ELF-1 (cell line): ENCODE measurements around the gene TCF7L2.

Experiments
- DNase-seq: peaks from one replicate; pipeline ENCODE4 v3.0.0-alpha.2; 2016; ENCODE audit warnings: low read depth, low spot score

Gene TCF7L2

GRCh38 chr10:112996462-112996861, 46.4 kb downstream of the TCF7L2 start:
- no peak for DNase-seq

DNA sequence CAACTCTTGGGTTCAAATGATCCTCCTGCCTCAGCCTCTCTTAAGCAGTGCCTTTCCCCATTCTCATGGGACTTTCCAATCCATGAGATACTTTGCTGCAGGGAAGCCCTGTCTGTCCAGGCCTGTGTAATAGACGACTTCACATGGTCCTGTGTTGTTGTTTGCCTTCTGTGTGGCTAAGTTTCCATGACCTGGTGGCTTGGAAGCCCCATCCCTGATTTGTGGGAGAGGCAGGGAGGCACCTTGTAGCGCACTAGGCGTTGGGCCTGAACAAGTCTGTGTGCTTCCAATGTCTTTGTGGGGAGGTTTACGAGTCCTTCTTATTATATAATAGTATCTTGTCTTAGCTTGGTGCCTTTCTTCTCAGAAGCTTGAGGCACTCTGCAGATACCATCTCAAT, 49.1 kb downstream of the TCF7L2 start:
- no peak for DNase-seq

DNA sequence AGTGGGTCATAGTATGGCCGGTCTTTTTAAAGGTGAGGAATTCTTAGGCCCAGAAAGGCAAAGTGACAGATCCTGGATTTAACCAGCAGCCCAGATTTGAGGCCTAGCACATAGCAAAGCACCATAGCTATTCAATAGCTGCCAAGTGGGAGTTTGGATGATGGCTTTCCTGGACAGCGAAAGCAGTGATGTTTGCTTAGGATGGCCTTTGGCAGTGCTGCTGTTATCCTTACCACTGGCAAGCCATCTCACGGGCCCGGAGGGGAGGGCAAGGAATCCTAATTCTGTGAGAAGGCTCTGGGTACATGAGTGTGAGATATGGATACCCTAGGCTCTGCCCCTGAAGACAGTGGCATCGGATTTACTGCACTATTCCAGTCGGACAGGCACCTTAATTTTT, 50.4 kb downstream of the TCF7L2 start:
- DNase-seq: no peak

- DNase-seq: peak; percentile 86
Observed at GRCh38 chr10:113000876-113001598, 51.0 kb downstream of the TCF7L2 start.

- DNase-seq: no peak
Observed at GRCh38 chr10:113001599-113002448, 51.8 kb downstream of the TCF7L2 start.

DNA sequence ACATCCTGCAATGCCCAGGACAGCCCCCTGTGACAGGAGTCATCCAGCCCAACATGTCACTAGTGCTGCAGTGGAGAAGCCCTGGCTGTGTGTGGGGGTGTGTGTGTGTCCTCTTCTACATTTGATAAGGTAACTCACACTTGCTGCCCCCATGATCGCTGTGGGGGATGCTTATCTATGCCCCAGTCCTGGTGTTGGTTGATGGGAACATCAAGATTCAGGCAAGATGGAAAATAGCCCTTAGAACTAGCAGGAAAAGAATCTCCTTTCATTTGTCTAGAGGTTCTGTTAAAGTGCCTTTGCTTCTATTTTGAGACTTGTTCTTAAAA, 52.4 kb downstream of the TCF7L2 start:
- DNase-seq: no peak

DNA sequence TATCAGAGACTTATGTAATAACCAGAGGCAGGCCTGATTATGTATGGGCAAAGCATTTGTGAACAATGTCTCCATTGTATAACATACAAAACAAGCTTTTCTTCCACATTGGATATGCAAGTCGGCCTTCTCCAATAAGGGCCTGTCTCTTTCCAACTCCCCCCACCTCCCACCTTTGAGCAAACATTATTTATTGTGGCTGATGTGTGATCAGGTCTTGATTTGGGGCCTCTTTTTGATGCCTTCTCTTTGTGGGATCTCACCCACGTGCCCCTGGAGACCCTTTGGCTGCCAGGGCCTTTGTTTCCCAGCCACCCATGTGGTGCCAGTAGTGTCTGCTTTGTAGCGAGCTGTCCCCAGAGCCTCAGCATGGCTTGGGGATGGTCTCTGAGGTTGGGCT, 53.0 kb downstream of the TCF7L2 start:
- no peak for DNase-seq

- no peak for DNase-seq
Observed at GRCh38 chr10:113004069-113004618, 54.1 kb downstream of the TCF7L2 start.

- DNase-seq: no peak
Observed at GRCh38 chr10:113005380-113005779, 55.3 kb downstream of the TCF7L2 start.

DNA sequence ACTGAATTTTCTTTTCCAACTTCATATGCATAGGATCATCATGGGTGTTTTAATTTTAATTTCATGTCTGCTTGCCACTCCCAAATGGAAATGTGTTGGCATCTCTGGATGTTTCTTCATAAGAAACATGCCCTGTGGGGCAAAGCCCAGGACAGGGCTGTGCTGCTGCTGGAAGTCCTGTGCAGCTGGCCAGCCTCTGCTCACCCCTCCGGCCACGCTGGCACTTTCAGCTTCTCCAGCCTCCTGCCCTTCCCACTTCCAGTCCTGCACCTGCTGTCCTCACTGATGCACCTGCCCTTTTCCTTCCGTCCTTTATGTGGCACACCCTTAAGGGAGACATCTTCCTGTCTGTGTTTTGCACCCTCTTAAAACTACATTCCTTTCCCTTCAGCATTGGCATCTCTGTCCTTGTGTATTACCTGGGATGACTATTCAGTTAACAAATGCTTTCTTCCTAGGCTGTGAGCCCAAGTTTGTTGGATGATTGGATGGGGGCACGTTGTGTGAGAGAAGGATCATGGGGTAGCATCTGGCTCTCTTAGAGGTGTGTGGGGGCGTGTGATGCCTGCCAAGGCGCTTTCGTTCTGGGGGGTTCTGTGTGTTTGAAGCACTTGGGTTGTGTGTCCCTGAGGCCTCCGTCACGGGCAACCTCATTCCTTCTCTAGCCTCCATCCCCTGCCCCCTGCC, 56.8 kb downstream of the TCF7L2 start:
- DNase-seq: no peak

- peak; percentile 30 for DNase-seq
Observed at GRCh38 chr10:113007343-113007771, 57.3 kb downstream of the TCF7L2 start.

DNA sequence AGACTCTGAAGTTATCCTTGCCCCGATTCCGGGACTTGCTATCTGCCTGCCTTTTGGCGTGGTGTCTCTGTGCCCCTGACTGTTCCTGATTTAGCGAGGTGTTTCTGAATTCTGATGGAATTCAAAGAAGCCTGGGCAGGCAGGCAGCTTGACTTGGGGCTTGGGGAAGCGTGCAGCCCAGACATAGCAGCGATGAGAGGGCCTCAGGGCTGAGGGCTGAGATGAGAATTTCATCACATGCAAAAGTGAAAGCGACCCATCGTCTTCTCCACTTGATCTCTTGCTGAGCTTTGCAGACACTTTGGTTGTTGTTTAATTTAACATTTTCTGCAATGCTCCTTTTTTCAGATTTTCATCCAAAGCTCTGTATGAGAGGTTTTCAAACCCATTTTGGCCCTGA, 57.8 kb downstream of the TCF7L2 start:
- no peak for DNase-seq

GRCh38 chr10:113011592-113012374, 61.7 kb downstream of the TCF7L2 start:
- DNase-seq: no peak

DNA sequence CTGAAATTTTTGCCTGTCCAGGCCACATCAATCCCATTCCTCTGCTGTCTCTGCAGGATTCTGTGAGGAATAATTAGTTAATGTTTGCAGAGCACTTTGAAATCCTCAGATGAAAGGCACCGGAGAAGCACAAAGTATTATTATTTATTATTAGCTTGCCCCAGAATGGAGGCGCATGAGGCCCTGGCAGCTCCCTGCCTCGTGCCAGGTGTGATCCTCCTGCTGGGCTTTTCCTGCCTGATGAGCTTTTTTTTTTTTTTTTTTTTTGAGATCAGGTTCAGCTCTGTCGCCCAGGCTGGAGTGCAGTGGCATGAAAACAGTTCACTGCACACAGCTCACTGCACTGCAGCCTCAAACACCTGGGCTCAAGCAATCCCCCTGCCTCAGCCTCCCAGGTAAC, 65.2 kb downstream of the TCF7L2 start:
- DNase-seq: no peak

- no peak for DNase-seq
Observed at GRCh38 chr10:113017376-113017775, 67.3 kb downstream of the TCF7L2 start.

DNA sequence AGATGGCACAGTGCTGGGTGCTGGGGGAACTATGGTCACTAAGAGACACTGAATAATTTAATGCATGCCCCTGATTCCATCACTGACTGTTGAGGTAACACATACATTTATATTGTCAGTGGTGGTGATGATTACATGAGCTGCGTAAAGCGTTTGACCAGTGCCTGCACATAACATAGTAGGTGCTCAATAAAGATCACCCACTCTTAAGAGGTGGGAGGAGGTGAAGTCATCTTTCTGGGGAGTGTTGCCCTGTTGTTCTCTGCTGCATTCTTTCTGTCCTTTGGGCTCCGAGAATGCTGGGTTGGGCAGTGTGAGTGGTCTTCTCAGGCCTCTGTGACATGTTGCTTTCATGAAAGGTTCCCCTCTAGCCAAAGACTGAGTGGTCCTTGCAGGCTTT, 68.0 kb downstream of the TCF7L2 start:
- peak; percentile 28 for DNase-seq

DNA sequence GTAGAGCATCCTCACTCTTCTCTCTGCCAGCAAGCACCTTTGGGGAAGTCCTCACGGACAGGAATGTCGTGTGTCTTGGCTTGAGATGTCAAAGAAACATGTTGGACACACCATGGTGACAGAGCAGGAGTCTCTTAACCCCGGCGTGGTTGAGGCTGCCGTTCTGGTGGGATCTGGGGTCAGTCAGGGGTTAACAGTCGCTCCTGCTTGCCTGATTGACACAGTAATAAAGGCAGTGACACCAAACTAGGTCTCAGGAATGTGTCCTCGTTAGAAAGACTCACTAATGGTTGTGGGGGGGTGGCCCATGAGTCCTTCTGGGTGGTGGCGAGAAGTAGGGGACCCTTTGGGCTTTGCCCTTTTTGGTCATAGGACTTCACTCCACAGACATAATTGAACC, 69.0 kb downstream of the TCF7L2 start:
- peak; percentile 77 for DNase-seq

DNA sequence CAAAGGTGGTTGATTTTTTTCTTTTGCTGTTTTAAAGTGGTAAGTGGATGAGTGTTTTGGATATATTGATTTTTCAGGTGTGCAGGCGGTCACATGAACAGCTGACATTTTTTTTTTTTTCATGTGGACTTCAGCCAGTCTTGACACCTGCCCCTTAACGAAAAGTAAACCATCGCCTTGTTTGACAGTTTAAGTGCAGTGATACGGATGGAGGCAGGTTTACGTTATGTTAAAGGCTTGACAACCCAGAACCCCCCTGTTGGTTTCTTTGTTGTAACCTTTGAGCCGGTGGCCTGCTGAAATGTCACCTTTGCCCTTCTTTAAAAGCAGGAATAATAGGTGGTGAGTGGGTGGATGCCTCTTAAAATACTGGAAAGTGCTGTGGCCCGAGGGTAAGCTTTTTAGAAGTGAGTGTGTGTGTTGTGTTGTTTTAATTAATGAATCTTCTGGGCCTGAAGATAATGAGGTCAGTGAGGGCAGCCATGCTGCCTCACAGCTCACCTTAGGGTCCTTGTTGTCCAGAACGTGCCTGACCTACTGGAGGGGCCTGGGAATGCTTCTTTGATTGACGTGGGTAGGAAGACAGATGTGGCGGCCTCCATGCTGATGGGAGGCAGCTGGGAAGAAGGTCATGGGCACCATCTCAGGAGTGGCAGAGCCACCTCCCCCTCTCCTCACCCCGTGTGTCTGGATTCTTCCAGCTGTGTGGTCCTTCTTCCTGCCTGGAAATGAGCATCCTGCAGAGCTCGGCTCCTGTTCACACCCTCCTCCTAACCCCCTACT, 69.8 kb downstream of the TCF7L2 start:
- DNase-seq: peak; percentile 84

- no peak for DNase-seq
Observed at GRCh38 chr10:113020475-113020753, 70.4 kb downstream of the TCF7L2 start.

DNA sequence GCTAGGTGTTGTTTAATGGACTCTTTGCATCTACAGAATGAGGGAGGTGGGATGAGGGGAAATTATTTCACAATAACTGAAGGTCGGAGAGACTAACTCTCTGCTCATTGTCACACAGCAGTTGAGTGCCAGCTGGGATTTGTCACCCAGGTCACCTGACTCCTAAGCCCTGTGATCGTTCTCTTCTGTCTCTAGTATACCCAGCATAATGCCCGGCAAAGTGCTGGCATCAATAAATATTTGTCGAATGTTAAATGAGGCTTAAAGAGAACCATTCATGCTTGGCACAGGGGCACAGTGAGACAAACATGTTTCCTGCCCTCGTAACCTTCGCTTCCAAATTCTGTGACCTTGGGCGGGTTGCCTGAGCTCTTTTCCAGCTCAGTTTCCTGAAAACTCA, 70.8 kb downstream of the TCF7L2 start:
- DNase-seq: no peak
